ENCODE data around the gene SHISA9. TPM values are rescaled to one million over a fixed set of nuclear protein-coding genes. Genes with fewer than 3 reads are reported as not detected.

Gene SHISA9
- polyA plus RNA-seq, 2 of the 4 experiments (the other 2 are of a cell fraction) = 0.16 TPM; not detected in 1

- FAIRE-seq (no peak), ATAC-seq (no peak), DNase-seq (ENCODE audit: low read depth in 1 of 2, low spot score in 1 of 2) (peak in 1 of 2 experiments; percentile 20)
- POLR2A ChIA-PET = no interaction called here
- Histone ChIP-seq H3K4me2 (no peak overlapping the region), H3K4me3 (no peak overlapping the region), H3K9me3 (no peaks in the 10 kb centered on the region; the same call in 2 of the 3 replicates), H3K4me1 (no peaks in the 10 kb centered on the region), H3K27ac (no peak overlapping the region)
- TF ChIP-seq PHF8 (IDR thresholded peaks at IDR 0.05; ENCODE audit: borderline replicate concordance, low read depth) (no peak), SREBF2 (IDR thresholded peaks at IDR 0.05) (no peak), ZC3H11A (IDR thresholded peaks at IDR 0.05) (no peak), NR3C1 (IDR thresholded peaks at IDR 0.05) (no peak), MAFK (IDR thresholded peaks at IDR 0.05; ENCODE audit: partially characterized antibody) (peak; percentile 45), NFE2L2 (conservative IDR thresholded peaks at IDR 0.05; ENCODE audit: low read length) (peak; percentile 50), RCOR1 (IDR thresholded peaks at IDR 0.05; ENCODE audit: low read depth, low read length) (no peak)
- CTCF ChIA-PET = no interaction called here
These were observed 57.0 kb downstream of the SHISA9 start for GRCh38 chr16:12958366-12958765.

- POLR2A ChIA-PET = no interaction called here
- FAIRE-seq (no peak), ATAC-seq (no peak), DNase-seq (ENCODE audit: low read depth in 1 of 2, low spot score in 1 of 2) (no peak)
- no peak for TF ChIP-seq HEYL (CRISPR knock-in tag; IDR thresholded peaks at IDR 0.05)
- TF ChIP-seq, protein P1, sequence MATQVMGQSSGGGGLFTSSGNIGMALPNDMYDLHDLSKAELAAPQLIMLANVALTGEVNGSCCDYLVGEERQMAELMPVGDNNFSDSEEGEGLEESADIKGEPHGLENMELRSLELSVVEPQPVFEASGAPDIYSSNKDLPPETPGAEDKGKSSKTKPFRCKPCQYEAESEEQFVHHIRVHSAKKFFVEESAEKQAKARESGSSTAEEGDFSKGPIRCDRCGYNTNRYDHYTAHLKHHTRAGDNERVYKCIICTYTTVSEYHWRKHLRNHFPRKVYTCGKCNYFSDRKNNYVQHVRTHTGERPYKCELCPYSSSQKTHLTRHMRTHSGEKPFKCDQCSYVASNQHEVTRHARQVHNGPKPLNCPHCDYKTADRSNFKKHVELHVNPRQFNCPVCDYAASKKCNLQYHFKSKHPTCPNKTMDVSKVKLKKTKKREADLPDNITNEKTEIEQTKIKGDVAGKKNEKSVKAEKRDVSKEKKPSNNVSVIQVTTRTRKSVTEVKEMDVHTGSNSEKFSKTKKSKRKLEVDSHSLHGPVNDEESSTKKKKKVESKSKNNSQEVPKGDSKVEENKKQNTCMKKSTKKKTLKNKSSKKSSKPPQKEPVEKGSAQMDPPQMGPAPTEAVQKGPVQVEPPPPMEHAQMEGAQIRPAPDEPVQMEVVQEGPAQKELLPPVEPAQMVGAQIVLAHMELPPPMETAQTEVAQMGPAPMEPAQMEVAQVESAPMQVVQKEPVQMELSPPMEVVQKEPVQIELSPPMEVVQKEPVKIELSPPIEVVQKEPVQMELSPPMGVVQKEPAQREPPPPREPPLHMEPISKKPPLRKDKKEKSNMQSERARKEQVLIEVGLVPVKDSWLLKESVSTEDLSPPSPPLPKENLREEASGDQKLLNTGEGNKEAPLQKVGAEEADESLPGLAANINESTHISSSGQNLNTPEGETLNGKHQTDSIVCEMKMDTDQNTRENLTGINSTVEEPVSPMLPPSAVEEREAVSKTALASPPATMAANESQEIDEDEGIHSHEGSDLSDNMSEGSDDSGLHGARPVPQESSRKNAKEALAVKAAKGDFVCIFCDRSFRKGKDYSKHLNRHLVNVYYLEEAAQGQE (IDR thresholded peaks at IDR 0.05) = no peak
- TF ChIP-seq GATA3 (IDR thresholded peaks at IDR 0.05; ENCODE audit: borderline replicate concordance) = no peak
- TF ChIP-seq, protein P2, sequence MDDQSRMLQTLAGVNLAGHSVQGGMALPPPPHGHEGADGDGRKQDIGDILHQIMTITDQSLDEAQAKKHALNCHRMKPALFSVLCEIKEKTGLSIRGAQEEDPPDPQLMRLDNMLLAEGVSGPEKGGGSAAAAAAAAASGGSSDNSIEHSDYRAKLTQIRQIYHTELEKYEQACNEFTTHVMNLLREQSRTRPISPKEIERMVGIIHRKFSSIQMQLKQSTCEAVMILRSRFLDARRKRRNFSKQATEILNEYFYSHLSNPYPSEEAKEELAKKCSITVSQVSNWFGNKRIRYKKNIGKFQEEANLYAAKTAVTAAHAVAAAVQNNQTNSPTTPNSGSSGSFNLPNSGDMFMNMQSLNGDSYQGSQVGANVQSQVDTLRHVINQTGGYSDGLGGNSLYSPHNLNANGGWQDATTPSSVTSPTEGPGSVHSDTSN (IDR thresholded peaks at IDR 0.05) = no peak
- TF ChIP-seq, protein P3, sequence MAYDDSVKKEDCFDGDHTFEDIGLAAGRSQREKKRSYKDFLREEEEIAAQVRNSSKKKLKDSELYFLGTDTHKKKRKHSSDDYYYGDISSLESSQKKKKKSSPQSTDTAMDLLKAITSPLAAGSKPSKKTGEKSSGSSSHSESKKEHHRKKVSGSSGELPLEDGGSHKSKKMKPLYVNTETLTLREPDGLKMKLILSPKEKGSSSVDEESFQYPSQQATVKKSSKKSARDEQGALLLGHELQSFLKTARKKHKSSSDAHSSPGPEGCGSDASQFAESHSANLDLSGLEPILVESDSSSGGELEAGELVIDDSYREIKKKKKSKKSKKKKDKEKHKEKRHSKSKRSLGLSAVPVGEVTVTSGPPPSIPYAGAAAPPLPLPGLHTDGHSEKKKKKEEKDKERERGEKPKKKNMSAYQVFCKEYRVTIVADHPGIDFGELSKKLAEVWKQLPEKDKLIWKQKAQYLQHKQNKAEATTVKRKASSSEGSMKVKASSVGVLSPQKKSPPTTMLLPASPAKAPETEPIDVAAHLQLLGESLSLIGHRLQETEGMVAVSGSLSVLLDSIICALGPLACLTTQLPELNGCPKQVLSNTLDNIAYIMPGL (CRISPR knock-in tag; IDR thresholded peaks at IDR 0.05; ENCODE audit: borderline replicate concordance) = no peak
- no peak for TF ChIP-seq HOXA7 (CRISPR knock-in tag; IDR thresholded peaks at IDR 0.05)
- no peaks in the 10 kb centered on the region; the same call in 2 of the 3 replicates for H3K9me3 ChIP-seq
- H3K4me1 ChIP-seq = no peaks in the 10 kb centered on the region
- no peak overlapping the region for H3K4me3 ChIP-seq
- no peak overlapping the region for H3K27ac ChIP-seq
- no peak overlapping the region for H3K4me2 ChIP-seq
- CTCF ChIA-PET = no interaction called here
These were observed 57.7 kb downstream of the SHISA9 start for GRCh38 chr16:12959072-12959471.

DNA sequence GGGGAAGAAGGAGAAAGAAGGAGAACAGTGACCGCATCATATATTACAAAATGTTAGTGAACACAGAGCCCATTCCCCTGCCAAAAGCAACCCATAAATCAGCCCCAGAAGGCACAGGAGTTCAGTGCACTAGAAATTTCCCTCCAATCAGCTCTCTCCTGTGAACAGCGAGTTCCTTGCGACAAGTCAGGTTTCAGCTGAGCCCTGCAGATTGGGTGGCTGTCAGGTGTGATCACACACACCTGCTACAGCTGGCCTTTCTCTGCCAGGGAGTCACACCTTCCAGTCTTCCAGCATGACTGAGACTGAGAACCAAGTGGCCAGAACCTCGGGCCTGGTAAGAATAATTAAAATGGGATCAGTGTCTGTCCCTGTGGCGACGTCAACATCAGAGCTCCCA lies 60.2 kb downstream of the SHISA9 start:
- FAIRE-seq (no peak), ATAC-seq (no peak), DNase-seq (ENCODE audit: low read depth in 1 of 2, low spot score in 1 of 2) (no peak)
- Histone ChIP-seq H3K4me2 (no peak overlapping the region), H3K27ac (no peak overlapping the region), H3K4me3 (no peak overlapping the region), H3K4me1 (no peaks in the 10 kb centered on the region), H3K9me3 (no peaks in the 10 kb centered on the region; the same call in 2 of the 3 replicates)
- 62% methylated on average over 3 of the region's 6 CpGs for WGBS (ENCODE audit: missing lambda C conversion rate)
- ChIA-PET CTCF (interaction anchor here (1.4 kb wide), 1 partner anchor 507 kb away, joined by 4 read pairs; no protein-coding TSS in a partner anchor), POLR2A (no interaction called here)
- TF ChIP-seq RFX5 (IDR thresholded peaks at IDR 0.05) = no peak
- TF ChIP-seq HOXB5 (CRISPR knock-in tag; IDR thresholded peaks at IDR 0.05) = no peak
- TF ChIP-seq MAZ (IDR thresholded peaks at IDR 0.05; ENCODE audit: borderline replicate concordance, low read depth, low read length) = no peak
- TF ChIP-seq FOSB (CRISPR knock-in tag; IDR thresholded peaks at IDR 0.05) = no peak
- no peak for TF ChIP-seq RCOR1 (IDR thresholded peaks at IDR 0.05; ENCODE audit: low read depth, low read length)

All from A549 (cell line).